ENCODE data around the gene EFL1. TPM values are rescaled to one million over a fixed set of nuclear protein-coding genes. Genes with fewer than 3 reads are reported as not detected.
"Not testable (repeated sequence)": the region's sequence is repeated elsewhere in the genome, so short reads cannot be mapped to it uniquely, and the experiment has no call there.

Gene EFL1
- total RNA-seq, 4 donors from 2014 or later, result 5.3 to 18.1 (median 12.5) TPM

DNA sequence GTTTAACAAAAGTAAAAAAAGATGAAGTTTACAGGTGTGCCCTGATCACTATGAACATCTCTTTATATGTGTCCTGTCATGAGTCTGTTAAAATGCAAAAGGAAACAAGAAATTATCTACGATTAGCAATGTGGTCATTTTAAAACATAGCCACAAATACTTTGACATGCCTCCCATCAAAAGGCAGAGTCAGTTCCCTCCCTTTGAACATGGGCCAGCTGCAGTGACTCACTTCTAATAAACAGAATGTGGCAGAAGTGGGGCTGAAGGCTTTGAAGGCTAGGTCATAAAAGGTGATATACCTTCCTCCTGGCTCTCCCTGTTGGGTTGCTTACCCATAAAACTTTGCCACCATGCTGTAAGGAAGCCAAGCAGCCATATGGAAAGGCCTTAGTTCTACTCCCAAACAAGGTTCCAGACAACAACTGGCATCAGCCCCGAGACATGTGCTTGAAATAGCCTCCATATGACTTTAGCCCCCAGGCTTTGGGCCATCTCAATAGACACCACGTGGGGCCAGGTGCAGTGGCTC lies 52.4 kb downstream of the EFL1 start:
- not testable (repeated sequence) for H3K27ac ChIP-seq

DNA sequence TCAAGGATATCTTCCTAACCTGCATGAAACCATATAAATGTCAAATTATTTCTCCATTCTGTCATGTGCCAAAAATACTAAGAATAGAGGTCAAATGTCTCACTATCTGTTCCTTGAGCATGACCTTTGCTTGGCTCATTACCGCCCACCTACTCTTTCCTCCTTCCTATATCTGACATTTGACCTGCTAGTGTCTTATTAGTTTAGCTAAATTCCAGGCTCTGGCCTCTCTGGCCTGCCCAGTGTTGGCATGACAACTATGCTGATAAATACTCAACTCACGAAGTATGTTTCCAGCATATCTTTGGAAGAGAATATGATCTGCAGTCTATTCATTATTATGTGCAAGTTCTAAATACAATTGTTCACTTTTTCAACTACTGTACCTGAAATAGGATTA lies 58.0 kb downstream of the EFL1 start:
- not testable (repeated sequence) for H3K27ac ChIP-seq; H3K27me3 ChIP-seq; DNase-seq (ENCODE audit: low spot score in 2 of 2); H3K36me3 ChIP-seq; H3K9me3 ChIP-seq; H3K4me1 ChIP-seq; H3K4me3 ChIP-seq
- WGBS, 2 donors, result 41 to 58% methylated on average over 2 of the region's 2 CpGs

More for the DNA sequence above, 52.4 kb downstream of the EFL1 start:
- H3K4me1 ChIP-seq; H3K9me3 ChIP-seq; H3K27me3 ChIP-seq; H3K4me3 ChIP-seq; DNase-seq (ENCODE audit: low spot score in 2 of 2): not testable (repeated sequence)
- 60 to 62% methylated on average over 2 to 3 of the region's 3 CpGs for WGBS, 2 donors
- peaks cover 0 to 16% (median 0%) of the 10 kb centered on the region in 3 donors for H3K36me3 ChIP-seq

DNA sequence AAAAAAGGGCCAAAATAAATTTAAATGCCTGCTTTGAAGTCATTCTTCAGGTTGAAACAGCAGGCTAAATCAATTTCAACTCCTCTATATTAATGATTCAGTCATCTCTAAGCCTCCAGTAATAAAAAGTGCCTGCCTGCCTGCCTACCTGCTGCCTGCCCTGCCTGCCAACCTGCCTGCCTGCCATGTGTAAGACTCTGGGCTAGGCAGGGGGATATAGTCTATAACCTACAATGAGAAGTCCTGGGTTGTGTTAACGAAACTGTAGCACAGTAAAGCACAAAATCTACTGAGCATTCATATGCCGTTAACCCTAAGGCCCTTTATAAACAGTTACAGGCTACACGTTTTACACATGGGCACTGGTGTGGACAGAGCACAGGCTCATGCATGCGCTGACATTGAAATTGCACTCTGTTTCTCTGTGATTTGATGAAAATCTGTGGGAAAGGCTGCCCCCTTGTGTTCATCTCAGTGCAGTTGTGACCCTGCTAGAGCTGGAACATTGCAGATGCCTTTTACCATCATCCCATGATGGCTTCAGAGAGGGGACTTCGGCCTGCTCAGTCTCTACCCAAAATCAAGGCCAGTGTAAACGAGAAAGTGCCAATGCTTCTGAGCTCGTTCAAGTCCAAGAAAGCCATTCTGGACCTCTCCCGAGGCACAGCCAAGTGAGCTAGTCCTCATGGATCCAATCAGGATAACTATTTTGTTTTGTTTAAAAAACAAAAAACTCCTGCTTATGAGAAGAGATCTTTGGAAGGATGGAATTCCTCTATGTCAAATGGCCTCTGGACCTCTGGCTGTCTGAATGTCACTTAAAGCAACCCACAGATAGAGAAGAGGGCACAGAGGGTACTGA lies 64.6 kb downstream of the EFL1 start:
- Histone ChIP-seq H3K4me3 (no peak overlapping the region), H3K9me3 (no peaks in the 10 kb centered on the region), H3K27ac (no peak overlapping the region), H3K36me3 (no peaks in the 10 kb centered on the region), H3K27me3 (no peaks in the 10 kb centered on the region), H3K4me1 (no peaks in the 10 kb centered on the region)
- WGBS, 2 donors, result 26 to 28% methylated on average over 8 of the region's 8 CpGs
- DNase-seq (ENCODE audit: low spot score in 2 of 2), result peak; percentile 54 to 89
- TF ChIP-seq, protein P1, sequence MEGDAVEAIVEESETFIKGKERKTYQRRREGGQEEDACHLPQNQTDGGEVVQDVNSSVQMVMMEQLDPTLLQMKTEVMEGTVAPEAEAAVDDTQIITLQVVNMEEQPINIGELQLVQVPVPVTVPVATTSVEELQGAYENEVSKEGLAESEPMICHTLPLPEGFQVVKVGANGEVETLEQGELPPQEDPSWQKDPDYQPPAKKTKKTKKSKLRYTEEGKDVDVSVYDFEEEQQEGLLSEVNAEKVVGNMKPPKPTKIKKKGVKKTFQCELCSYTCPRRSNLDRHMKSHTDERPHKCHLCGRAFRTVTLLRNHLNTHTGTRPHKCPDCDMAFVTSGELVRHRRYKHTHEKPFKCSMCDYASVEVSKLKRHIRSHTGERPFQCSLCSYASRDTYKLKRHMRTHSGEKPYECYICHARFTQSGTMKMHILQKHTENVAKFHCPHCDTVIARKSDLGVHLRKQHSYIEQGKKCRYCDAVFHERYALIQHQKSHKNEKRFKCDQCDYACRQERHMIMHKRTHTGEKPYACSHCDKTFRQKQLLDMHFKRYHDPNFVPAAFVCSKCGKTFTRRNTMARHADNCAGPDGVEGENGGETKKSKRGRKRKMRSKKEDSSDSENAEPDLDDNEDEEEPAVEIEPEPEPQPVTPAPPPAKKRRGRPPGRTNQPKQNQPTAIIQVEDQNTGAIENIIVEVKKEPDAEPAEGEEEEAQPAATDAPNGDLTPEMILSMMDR (IDR thresholded peaks at IDR 0.05), result peak; percentile 69 to 81 (median 74)
- no peak for TF ChIP-seq POLR2A (IDR thresholded peaks at IDR 0.05)
- TF ChIP-seq EP300 (IDR thresholded peaks at IDR 0.05), result no peak

DNA sequence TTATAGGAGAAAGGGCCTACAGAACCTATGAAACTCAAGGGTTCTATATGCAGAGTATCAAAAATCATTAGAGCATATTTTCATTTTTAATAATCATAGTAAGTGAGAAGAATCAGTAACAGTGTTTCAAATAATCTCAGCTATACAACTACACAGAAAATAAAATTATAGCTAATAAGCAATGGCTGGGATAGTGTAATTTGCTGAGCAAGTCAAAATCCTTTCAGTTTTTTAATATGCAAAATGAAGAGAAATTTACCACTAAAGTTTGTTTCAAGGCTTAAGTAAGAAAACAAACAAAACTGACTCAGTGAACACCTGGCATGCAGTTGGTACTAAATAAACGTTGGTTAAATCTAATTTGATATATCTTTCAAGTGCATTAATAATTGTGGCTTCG lies 66.2 kb downstream of the EFL1 start:
- no peak for DNase-seq (ENCODE audit: low spot score in 2 of 2)
- Histone ChIP-seq H3K4me3 (no peak overlapping the region), H3K36me3 (no peaks in the 10 kb centered on the region), H3K9me3 (no peaks in the 10 kb centered on the region), H3K4me1 (no peaks in the 10 kb centered on the region), H3K27ac (no peak overlapping the region), H3K27me3 (no peaks in the 10 kb centered on the region)
- TF ChIP-seq, protein P1 (IDR thresholded peaks at IDR 0.05), result no peak
- TF ChIP-seq EP300 (IDR thresholded peaks at IDR 0.05) (no peak), POLR2A (IDR thresholded peaks at IDR 0.05) (no peak)
- WGBS, 2 donors, result 89 to 90% methylated on average over 2 of the region's 2 CpGs

DNA sequence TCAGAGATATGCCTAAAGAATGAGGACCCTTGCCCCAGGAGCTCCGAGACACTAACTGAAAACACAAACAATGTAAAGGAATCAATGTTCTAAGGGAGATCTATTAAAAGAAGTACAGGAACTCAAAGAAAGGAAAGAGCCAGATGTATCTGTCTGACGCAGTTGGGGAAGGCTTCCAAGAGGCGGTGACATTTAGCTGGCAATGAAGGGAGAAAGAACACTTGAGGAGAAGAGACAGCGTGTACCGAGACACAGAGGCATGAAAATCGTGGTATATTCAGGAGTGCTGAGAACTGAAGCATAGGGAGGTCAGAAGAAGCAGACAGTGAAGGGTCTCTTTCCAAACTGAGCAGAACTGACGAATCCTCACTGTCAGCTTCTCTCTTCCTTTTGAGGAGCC lies 66.7 kb downstream of the EFL1 start:
- H3K9me3 ChIP-seq; H3K36me3 ChIP-seq; DNase-seq (ENCODE audit: low spot score in 2 of 2); H3K27me3 ChIP-seq; H3K4me3 ChIP-seq; H3K27ac ChIP-seq; H3K4me1 ChIP-seq: not testable (repeated sequence)
- WGBS, 2 donors, result 92% methylated on average over 7 of the region's 7 CpGs

DNA sequence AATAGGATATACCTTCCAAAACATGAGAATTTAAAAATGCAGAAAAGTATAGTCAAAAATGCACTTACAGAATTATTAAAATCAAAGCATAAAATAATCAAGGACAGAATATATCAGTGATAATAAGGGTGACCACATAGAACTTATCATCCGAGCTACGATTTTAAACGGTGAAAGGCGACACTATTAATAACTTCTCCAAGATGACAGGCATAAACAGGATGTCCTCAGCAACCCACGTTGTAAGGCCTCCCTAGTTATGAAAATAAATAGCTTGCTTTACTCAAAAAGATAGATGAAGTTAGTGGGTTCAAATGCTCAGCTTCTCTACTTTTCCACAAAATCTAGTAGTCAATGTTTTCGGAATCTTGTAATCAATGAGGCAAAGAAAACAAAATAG lies 68.0 kb downstream of the EFL1 start:
- not testable (repeated sequence) for H3K27me3 ChIP-seq; H3K9me3 ChIP-seq; DNase-seq (ENCODE audit: low spot score in 2 of 2); H3K4me3 ChIP-seq; H3K36me3 ChIP-seq; H3K27ac ChIP-seq; H3K4me1 ChIP-seq
- WGBS, 2 donors, result 75 to 79% methylated on average over 6 of the region's 6 CpGs

DNA sequence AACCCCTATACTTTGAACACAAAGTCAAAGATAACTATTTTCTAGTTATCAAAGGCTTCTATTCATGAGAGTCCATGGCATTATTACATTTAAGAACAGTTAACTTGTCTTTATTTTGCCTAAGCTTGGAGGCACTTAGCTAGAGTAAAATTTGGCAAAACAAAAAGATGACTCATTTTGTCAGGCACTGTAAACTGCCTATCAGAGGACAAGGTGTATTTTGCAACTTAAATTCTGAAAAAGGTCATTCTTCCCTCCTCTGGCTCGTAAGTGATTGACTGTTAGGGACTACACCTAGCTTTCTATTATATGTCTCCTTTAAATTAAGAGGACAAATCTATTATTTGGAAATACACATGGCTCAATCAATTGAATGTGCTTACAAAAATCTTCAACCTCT lies 69.1 kb downstream of the EFL1 start:
- WGBS, 2 donors, result no CpG with 5 or more reads among the region's 1 CpG
- not testable (repeated sequence) for H3K27ac ChIP-seq

DNA sequence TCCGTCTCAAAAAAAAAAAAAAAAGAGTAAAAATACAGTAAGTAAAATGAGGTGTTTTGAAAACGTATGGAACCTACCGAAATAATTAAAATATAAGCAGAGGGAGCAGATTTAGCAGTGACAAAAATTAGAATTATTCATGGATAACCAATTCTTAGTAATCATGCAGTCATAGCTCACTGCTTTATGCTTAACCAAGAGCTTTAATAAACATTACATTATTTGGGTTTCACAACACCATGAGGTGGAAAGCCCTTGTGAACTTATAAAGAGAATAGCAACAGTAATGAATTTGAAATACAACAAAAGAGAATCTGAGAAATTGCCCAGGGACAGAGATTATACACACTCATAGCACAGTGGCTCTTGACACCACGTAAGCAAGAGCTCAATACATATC lies 70.1 kb downstream of the EFL1 start:
- H3K36me3 ChIP-seq; H3K27ac ChIP-seq; H3K9me3 ChIP-seq; H3K27me3 ChIP-seq; H3K4me1 ChIP-seq; DNase-seq (ENCODE audit: low spot score in 2 of 2); H3K4me3 ChIP-seq: not testable (repeated sequence)
- 91 to 94% methylated on average over 4 of the region's 4 CpGs for WGBS, 2 donors

More for the DNA sequence above, 69.1 kb downstream of the EFL1 start:
- not testable (repeated sequence) for H3K4me1 ChIP-seq; H3K27me3 ChIP-seq; H3K9me3 ChIP-seq; H3K4me3 ChIP-seq; H3K36me3 ChIP-seq; DNase-seq (ENCODE audit: low spot score in 2 of 2)
